GM21619 (cell line): ENCODE data around the gene CSNK1G2.

Experiments used
- ATAC-seq: cut with Tn5 transposase; IDR thresholded peaks from one replicate; pipeline ENCODE4 v1.9.1; 2021; ENCODE audit not compliant: unreplicated experiment

Gene CSNK1G2

DNA sequence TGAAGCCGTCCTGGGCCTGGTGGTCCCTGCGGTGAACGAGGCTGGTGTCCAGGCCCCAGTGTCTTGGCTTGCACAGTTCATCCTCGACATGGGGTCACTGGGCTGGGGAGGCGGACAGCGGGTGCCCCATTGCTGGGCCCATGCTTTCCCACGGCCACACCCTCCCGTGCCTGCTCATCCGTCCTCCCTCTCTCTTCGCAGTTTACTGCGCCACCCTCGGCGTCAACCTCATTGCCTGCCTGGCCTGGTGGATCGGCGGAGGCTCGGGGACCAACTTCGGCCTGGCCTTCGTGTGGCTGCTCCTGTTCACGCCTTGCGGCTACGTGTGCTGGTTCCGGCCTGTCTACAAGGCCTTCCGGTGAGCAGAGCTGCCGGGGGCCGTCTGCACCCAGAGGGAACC is 23.0 kb upstream of the CSNK1G2 start:
- ATAC-seq: no peak

GRCh38 chr19:1918975-1919374 is 22.0 kb upstream of the CSNK1G2 start:
- no peak for ATAC-seq

- no peak for ATAC-seq
Observed at GRCh38 chr19:1920644-1921043, 20.3 kb upstream of the CSNK1G2 start.

- no peak for ATAC-seq
Observed at GRCh38 chr19:1921326-1921725, 19.6 kb upstream of the CSNK1G2 start.

DNA sequence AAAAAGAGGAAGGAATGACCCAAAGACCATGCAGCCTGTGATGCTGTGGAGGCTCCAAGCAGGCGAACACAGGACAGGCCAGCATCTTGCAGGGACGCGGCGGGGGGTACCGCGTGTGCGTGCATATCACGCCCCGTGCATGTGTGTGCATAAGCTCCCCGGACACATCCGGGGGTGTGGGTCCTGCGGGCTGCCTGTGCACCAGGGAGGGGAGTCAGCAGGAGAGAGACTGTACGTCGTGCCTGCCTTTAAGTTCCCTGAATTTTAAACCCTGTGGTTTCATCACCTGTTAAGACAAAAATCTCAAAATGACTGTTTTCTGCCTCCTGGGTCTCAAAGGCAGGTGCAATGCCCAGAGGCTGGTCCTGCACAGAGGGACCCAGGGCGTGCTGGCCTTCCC is 19.1 kb upstream of the CSNK1G2 start:
- ATAC-seq: no peak

DNA sequence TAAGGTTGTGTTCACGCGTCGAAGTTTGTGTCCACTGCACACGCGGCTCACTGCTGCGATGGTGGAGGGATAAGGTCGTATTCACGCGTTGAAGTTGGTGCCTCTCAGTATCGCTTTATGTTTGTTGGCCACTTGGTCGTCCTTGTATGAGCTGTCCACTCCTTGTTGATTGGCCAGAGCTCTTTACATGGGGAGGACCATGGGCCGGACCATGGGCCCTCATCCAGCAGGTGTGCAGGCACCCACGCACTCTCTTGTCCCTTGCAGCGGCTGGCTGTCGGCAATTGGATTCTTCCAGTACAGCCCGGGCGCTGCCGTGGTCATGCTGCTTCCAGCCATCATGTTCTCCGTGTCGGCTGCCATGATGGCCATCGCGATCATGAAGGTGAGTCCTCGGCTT is 18.2 kb upstream of the CSNK1G2 start:
- no peak for ATAC-seq

GRCh38 chr19:1923319-1923718 is 17.7 kb upstream of the CSNK1G2 start:
- no peak for ATAC-seq

DNA sequence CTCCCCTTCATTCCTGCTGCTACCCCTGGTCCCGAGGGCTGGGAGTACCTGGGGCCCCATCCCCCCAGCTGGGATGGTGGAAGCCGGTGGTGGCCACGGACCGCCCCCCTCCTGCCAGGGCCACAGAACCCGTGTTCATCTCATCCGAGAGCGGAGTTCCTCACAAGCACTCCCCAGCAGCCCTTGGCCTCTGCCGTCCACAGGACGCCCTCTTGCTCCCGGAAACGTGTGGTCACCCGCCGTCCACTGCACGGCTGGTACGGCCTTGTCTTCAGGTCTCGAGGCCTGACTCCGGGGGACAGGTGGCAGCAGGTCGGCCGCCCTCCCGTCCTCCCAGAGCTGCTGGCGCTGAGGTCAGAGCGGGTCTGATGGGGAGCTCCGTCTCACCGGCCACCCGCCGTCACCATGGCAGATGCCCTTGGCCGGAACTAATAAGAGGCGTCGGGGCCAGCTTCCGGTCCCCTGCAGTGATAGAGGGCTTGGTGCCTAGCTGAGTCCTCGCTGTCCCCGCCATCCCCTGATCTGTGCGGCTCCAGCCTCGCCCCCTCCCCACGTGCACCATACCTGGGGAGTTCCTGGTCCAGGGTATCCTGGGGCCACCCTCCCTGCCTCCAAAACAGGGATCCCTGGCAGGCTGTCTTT is 16.5 kb upstream of the CSNK1G2 start:
- no peak for ATAC-seq

DNA sequence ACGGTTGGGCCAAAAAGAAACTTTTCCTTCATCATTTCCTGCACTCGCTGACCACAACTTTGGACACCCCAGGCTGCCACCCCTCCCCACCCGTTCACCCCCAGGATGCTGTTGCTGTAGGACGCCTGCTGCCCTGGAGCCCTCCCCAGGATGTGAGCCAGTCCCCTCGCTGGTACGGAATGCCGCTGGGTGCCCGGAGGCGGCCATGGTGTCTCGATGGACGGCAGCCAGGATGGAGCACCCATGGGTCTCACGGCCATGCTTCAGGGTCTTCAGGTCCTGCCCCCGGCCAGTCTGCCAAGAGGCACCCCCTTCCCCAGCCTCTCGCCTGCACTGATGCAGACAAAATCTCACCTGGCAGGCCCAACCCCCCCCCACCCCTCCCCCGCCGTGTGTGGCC is 15.4 kb upstream of the CSNK1G2 start:
- no peak for ATAC-seq

GRCh38 chr19:1929021-1929742 is 11.8 kb upstream of the CSNK1G2 start:
- ATAC-seq: peak; percentile 64

- no peak for ATAC-seq
Observed at GRCh38 chr19:1931445-1931844, 9.5 kb upstream of the CSNK1G2 start.

DNA sequence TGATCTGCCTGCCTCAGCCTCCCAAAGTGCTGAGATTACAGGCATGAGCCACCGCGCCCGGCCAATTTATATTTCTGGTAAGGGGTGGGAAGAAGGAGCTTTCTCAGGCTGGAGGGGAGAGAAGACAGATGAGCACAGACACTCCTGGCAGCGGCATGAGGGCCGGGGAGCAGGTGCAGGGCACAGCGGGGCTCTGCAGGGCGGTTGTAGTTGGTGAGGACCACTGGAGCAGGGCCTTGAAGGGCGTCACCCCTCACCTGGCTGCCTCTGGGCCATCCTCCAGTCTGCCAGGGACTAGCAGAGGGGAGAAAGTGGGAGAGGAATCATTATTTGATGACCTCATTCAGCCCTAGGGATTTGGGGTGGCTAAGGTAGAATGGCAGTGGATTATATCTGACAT is 8.6 kb upstream of the CSNK1G2 start:
- no peak for ATAC-seq

GRCh38 chr19:1933244-1933643 is 7.7 kb upstream of the CSNK1G2 start:
- ATAC-seq: no peak

DNA sequence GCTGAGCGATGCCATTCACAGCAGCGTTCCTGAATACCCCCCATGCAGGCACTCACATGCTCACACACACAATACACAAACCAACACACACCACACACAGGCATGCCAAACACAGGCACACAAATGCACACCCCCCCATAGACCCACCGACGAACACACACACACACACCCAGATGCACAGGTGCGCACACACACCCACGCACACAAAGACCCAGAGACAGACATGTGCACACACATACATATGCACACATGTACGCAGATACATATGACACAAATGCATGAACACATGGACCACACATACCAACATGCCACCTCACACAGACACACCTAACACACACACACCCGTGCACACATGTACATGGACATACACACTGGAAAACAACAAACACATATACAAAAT is 7.0 kb upstream of the CSNK1G2 start:
- no peak for ATAC-seq

DNA sequence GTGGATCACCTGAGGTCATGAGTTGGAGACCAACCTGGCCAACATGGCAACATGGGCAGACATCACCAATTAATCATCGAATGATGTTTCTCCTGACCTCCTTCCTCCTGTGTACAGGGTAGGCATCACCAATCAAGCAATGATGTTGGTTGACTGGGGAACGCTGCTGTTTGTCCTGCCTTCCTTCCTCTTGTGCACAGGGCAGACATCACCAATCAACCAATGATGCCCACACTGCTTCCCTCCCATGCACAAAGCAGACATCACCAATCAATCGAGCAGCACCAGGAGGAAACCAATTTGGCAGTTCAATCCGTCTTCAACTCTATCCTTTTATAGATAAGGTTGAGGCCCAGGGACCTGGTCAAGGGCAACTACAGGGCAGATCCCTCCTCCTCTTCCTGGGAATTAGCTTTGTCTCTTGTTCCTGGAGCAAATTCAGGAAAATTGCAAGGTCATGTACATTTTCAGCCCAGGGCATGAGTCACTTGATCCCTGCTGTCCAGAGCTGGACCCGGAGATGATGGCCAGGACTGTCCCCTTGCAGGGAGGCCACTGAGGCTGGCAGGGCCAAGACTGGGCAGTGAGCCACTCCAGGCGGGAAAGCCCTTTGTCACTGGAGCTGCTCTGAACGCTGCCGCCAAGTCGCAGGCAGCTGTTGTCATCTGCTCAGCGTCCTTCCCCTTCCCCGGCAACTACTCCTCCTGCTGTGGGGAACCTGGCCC is 5.3 kb upstream of the CSNK1G2 start:
- ATAC-seq: no peak

GRCh38 chr19:1936430-1936829 is 4.5 kb upstream of the CSNK1G2 start:
- ATAC-seq: no peak

- ATAC-seq: no peak
Observed at GRCh38 chr19:1936916-1937610, 3.9 kb upstream of the CSNK1G2 start.

- ATAC-seq: no peak
Observed at GRCh38 chr19:1938071-1938470, 2.9 kb upstream of the CSNK1G2 start.

- ATAC-seq: no peak
Observed at GRCh38 chr19:1942078-1942933, 1.3 kb downstream of the CSNK1G2 start.

DNA sequence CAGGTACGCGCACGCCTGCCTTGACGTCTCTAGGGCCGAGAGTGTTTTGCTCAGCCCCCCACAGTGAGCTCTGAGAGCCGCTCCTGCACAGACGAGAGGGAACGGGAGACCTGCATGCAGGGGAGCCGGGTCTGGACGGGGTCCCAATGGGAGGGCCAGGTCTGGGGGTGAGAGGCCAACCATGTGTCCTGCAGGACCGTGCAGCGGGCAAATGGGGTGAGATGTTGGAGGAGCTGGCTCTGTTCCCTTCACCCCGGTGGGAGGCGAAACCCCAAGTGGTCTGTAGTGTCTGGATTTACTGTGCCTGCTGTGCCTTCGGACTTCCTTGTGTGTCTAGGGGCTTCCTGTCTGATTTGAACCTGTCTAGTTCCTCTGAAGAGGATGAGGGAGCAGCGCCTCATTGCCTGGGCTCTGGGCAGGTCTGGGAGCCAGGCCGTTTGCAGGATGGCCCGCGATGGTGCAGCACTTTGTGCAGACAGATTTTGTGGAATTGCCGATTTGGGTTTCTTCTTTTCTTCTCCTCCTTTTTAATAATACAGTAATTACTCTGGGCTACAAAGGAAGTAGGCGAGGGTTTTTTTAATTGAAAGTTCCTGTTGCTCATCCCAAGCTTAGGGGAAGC is 2.1 kb downstream of the CSNK1G2 start:
- ATAC-seq: no peak
